IPS-20b (cell line): Measurements from ENCODE around the gene CRTAP.
"Not testable (repeated sequence)": the region's sequence is repeated elsewhere in the genome, so short reads cannot be mapped to it uniquely, and the experiment has no call there.

Source experiments
- H3K27ac ChIP-seq: one replicate; pipeline ENCODE4 v1.5.1; 2013; ENCODE audit warnings: low read length
- H3K27me3 ChIP-seq: 2 replicates; pipeline ENCODE4 v1.6.1; 2013; ENCODE audit warnings: mild to moderate bottlenecking, low read length, inconsistent platforms; ENCODE audit not compliant: insufficient read depth
- H3K36me3 ChIP-seq: 2 replicates; pipeline ENCODE4 v1.6.1; 2013; ENCODE audit warnings: low read depth, mild to moderate bottlenecking, inconsistent platforms, low read length, moderate library complexity; ENCODE audit not compliant: insufficient read depth
- H3K4me1 ChIP-seq: 2 replicates; pipeline ENCODE4 v1.6.1; 2013; ENCODE audit warnings: mild to moderate bottlenecking, control low read depth, inconsistent platforms, low read length, moderate library complexity; ENCODE audit not compliant: insufficient read depth
- H3K4me3 ChIP-seq: 2 replicates; pipeline ENCODE4 v1.5.1; 2013; ENCODE audit warnings: mild to moderate bottlenecking, low read length, inconsistent platforms
- H3K9ac ChIP-seq: 2 replicates; pipeline ENCODE4 v1.6.1; 2013; ENCODE audit warnings: low read depth, mild to moderate bottlenecking, inconsistent platforms, low read length, moderate library complexity
- H3K9me3 ChIP-seq: 2 replicates; pipeline ENCODE4 v1.6.1; 2013; ENCODE audit warnings: mild to moderate bottlenecking, low read depth, low read length, inconsistent platforms; ENCODE audit not compliant: insufficient read depth

CRTAP gene

GRCh38 chr3:33166095-33166494, 52.3 kb downstream of the CRTAP start:
- H3K9ac ChIP-seq, result no peak overlapping the region
- no peaks in the 10 kb centered on the region for H3K9me3 ChIP-seq
- no peak overlapping the region for H3K27ac ChIP-seq
- no peaks in the 10 kb centered on the region for H3K36me3 ChIP-seq
- H3K4me1 ChIP-seq, result no peaks in the 10 kb centered on the region
- H3K27me3 ChIP-seq, result no peaks in the 10 kb centered on the region
- no peak overlapping the region for H3K4me3 ChIP-seq

DNA sequence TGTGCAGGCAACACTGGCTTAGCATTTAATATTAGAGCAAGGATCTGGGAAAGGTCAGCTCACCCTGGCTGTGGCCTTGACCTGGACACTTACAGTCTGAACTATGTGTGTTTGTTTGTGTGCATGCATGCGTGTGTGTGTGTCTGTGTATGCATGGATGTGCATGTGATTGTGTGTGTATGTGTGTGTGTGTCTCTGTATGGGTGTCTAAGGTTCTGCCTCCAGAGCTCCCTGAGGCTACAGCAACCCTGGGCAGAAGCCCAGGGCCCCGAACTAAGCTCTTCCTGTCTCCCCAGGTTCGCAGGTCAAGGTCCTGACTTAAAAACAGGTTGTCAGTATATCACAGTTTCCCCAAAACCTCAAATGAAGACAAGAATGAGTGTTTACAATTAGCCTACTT, 53.5 kb downstream of the CRTAP start:
- no peaks in the 10 kb centered on the region for H3K9me3 ChIP-seq
- no peak overlapping the region for H3K27ac ChIP-seq
- no peaks in the 10 kb centered on the region for H3K27me3 ChIP-seq
- H3K4me1 ChIP-seq, result no peaks in the 10 kb centered on the region
- no peak overlapping the region for H3K9ac ChIP-seq
- H3K4me3 ChIP-seq, result no peak overlapping the region
- no peaks in the 10 kb centered on the region for H3K36me3 ChIP-seq

DNA sequence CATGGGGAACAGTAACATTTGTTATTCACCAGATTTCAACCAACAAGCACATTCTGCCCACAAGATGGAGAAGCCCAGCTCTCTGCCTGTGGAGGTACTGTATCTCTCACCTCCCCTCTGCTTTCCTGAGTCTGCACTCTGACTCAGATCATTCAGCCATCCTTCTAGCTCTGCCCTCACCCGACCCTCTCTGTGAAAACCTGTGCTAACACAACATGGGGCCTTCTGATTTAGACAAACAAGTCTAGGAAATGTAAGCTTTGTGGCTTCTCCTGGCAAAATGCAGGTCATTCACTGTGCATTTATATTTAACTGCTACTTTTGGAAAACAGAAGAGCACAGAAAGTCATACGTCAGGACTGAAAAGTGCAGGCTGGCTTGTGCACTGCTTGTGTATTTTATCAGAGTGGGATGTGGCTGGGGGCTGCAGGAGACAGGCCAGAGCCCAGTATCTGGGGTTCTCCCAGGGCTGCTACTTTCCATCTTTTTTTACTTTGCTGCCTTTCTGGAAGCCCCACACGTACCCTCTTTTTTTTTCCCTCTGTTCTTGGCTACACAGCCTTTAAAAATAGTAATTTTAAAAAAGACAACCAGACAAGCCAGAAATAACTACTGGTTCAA, 54.0 kb downstream of the CRTAP start:
- Histone ChIP-seq H3K4me1 (no peaks in the 10 kb centered on the region), H3K4me3 (no peak overlapping the region), H3K36me3 (no peaks in the 10 kb centered on the region), H3K9ac (no peak overlapping the region), H3K27me3 (no peaks in the 10 kb centered on the region), H3K9me3 (no peaks in the 10 kb centered on the region), H3K27ac (no peak overlapping the region)

GRCh38 chr3:33170531-33170930, 56.7 kb downstream of the CRTAP start:
- no peak overlapping the region for H3K27ac ChIP-seq
- H3K36me3 ChIP-seq, result no peaks in the 10 kb centered on the region
- H3K4me1 ChIP-seq, result no peaks in the 10 kb centered on the region
- H3K27me3 ChIP-seq, result no peaks in the 10 kb centered on the region
- H3K4me3 ChIP-seq, result no peak overlapping the region
- no peak overlapping the region for H3K9ac ChIP-seq
- no peaks in the 10 kb centered on the region for H3K9me3 ChIP-seq

- Histone ChIP-seq H3K9ac (no peak overlapping the region), H3K27ac (no peak overlapping the region), H3K4me3 (no peak overlapping the region), H3K36me3 (no peaks in the 10 kb centered on the region), H3K9me3 (no peaks in the 10 kb centered on the region), H3K27me3 (no peaks in the 10 kb centered on the region), H3K4me1 (no peaks in the 10 kb centered on the region)
Observed at GRCh38 chr3:33171580-33171979, 57.8 kb downstream of the CRTAP start.

GRCh38 chr3:33173103-33173502, 59.3 kb downstream of the CRTAP start:
- Histone ChIP-seq H3K27ac (no peak overlapping the region), H3K4me1 (no peaks in the 10 kb centered on the region), H3K9me3 (no peaks in the 10 kb centered on the region; the same call in 1 of the 2 replicates), H3K9ac (no peak overlapping the region), H3K27me3 (no peaks in the 10 kb centered on the region), H3K4me3 (no peak overlapping the region), H3K36me3 (no peaks in the 10 kb centered on the region)

- H3K36me3 ChIP-seq, result no peaks in the 10 kb centered on the region
- no peaks in the 10 kb centered on the region for H3K4me1 ChIP-seq
- no peaks in the 10 kb centered on the region; the same call in 1 of the 2 replicates for H3K9me3 ChIP-seq
- no peak overlapping the region for H3K27ac ChIP-seq
- H3K9ac ChIP-seq, result no peak overlapping the region
- H3K27me3 ChIP-seq, result no peaks in the 10 kb centered on the region
- no peak overlapping the region for H3K4me3 ChIP-seq
Observed at GRCh38 chr3:33173672-33174071, 59.9 kb downstream of the CRTAP start.

DNA sequence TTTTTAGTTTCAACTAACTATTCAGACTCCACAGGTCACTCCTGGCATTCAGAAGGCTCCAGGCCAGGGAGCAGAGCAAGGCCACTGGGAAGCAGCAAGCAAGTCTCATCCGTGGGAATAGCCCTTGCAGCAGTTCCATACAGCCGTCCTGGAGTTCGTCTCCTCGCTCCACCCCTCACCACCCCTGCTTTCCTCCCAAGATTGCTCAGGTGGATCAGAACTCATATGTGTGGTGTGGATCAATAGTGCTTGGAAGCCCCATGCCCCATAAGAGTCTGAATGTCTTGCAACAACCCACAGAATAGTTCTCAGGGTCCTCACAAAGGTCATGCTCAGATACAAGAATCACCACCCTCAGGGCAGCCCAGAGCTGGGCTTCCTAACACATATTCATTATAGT, 60.3 kb downstream of the CRTAP start:
- no peaks in the 10 kb centered on the region for H3K27me3 ChIP-seq
- no peak overlapping the region for H3K9ac ChIP-seq
- H3K4me3 ChIP-seq, result no peak overlapping the region
- H3K4me1 ChIP-seq, result no peaks in the 10 kb centered on the region
- H3K36me3 ChIP-seq, result no peaks in the 10 kb centered on the region
- H3K27ac ChIP-seq, result no peak overlapping the region
- H3K9me3 ChIP-seq, result no peaks in the 10 kb centered on the region; the same call in 1 of the 2 replicates

DNA sequence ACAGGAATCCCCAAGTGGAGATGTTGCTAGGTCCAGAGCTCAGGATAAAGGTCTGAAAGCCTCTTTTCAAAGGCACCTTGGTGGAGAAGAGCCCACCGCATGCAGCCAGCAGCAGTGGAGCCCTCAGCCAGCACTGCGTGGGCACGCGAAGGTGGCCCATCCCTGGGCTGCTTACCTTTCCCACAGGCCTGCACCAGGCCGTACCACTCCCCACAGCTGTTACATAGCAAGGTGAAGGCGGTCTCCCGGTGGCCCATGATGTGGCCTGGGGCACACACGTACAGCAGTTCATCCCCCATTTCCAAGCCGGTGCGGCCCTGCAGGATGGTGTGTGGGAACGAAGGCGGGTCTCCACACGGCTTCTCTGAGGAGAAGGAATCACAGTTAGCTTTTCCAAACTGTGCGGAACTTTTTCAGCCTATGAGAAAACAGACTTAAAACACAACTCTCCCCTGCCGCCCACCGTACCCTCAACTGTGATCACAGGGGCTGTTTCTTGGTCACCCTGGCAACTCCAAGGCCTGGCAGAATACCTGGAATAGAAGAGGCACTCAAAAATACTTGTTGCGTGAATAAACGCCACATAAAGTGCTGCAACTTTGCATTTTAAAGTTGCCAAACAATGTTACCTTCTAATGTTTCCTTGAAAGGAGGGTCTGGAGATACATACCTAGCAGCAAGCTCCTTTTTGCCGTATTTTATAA, 61.0 kb downstream of the CRTAP start:
- Histone ChIP-seq H3K27ac (no peak overlapping the region), H3K9ac (no peak overlapping the region), H3K36me3 (no peaks in the 10 kb centered on the region), H3K4me1 (no peaks in the 10 kb centered on the region), H3K4me3 (no peak overlapping the region), H3K9me3 (no peaks in the 10 kb centered on the region; the same call in none of the 2 replicates), H3K27me3 (no peaks in the 10 kb centered on the region)

DNA sequence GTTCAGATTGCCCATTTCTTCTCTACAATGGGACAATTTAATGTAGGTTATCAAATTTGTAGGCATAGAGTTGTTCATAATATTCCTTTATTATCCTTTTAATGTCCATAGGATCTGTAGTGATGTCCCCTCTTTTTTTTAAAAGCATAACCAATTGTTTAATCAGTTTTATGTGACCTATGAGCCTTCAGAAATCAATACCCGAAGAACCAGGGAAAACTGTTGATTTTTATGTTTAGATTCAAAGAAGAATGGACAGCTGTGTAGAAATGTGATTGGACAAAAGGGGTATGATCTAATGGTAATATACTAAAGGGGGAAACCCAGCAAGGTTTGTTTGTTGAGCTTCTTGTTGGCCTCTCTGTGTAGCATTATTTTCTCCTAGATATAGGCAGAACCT, 65.3 kb downstream of the CRTAP start:
- Histone ChIP-seq H3K9ac (no peak overlapping the region), H3K4me3 (no peak overlapping the region), H3K36me3 (no peaks in the 10 kb centered on the region), H3K27ac (no peak overlapping the region), H3K4me1 (no peaks in the 10 kb centered on the region), H3K9me3 (no peaks in the 10 kb centered on the region; the same call in none of the 2 replicates), H3K27me3 (no peaks in the 10 kb centered on the region)

GRCh38 chr3:33181229-33181628, 67.4 kb downstream of the CRTAP start:
- Histone ChIP-seq H3K9me3 (no peaks in the 10 kb centered on the region; the same call in none of the 2 replicates), H3K36me3 (no peaks in the 10 kb centered on the region), H3K4me3 (no peak overlapping the region), H3K4me1 (no peaks in the 10 kb centered on the region), H3K9ac (no peak overlapping the region), H3K27ac (no peak overlapping the region), H3K27me3 (no peaks in the 10 kb centered on the region)

- H3K36me3 ChIP-seq, H3K9me3 ChIP-seq, H3K9ac ChIP-seq, H3K4me3 ChIP-seq, H3K27ac ChIP-seq, H3K27me3 ChIP-seq, H3K4me1 ChIP-seq: not testable (repeated sequence)
Observed at GRCh38 chr3:33181641-33182040, 67.8 kb downstream of the CRTAP start.
